B cell (primary cell): ENCODE data around the gene MCF2L.

Source experiments
- EZH2 ChIP-seq: IDR thresholded peaks from 2 replicates; pipeline ENCODE4 v1.6.1; 2012; ENCODE audit warnings: borderline replicate concordance, low read depth, mild to moderate bottlenecking, moderate library complexity, low read length; ENCODE audit not compliant: insufficient read depth, poor library complexity, severe bottlenecking
- TF ChIP-seq, protein P1 (sequence below): fragments of 200-600 bp; IDR thresholded peaks from one replicate; pipeline ENCODE4 v1.8.0; 2022; ENCODE audit warnings: antibody characterized with exemption, mild to moderate bottlenecking

DNA sequence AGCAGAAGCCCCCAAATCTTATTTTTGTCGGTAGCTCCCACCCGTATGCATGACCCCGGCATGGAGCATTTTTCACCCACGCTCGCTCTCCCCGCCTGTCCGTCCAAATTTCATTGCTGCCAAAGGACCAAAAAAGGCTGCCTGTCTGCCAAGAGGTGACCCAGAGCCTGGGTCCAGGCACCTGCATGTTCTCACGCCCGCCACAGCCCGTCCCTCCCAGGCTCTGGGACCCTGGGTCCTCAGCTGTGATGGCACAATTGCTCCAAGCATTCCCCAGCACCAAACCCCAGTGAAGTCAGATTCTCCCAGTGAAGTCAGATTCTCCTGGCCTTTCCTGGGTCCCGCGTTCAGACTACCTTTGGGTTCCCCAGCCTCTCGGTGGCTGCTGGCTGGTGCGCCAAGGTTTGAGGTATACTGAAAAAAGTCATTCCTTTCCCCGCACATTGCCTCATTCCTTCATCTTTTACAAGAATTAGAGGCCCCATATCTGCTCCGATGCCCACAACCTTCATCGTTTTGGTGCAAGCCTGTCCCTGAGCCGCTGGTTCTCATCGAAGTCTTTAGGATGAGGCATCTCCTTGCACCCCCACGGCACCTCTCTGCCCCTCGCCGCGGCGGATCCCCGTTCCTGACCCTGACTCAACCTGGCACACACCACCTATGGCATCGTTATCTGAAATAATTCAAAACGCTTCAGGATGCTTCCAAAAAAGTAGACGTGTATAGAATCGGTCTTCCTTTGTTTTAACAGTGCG is 77.3 kb downstream of the MCF2L start:
- TF ChIP-seq, protein P1, sequence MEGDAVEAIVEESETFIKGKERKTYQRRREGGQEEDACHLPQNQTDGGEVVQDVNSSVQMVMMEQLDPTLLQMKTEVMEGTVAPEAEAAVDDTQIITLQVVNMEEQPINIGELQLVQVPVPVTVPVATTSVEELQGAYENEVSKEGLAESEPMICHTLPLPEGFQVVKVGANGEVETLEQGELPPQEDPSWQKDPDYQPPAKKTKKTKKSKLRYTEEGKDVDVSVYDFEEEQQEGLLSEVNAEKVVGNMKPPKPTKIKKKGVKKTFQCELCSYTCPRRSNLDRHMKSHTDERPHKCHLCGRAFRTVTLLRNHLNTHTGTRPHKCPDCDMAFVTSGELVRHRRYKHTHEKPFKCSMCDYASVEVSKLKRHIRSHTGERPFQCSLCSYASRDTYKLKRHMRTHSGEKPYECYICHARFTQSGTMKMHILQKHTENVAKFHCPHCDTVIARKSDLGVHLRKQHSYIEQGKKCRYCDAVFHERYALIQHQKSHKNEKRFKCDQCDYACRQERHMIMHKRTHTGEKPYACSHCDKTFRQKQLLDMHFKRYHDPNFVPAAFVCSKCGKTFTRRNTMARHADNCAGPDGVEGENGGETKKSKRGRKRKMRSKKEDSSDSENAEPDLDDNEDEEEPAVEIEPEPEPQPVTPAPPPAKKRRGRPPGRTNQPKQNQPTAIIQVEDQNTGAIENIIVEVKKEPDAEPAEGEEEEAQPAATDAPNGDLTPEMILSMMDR = no peak
- TF ChIP-seq EZH2 = no peak
